H1 (cell line): ENCODE results near the gene SPTLC3. TPM values are rescaled to one million over a fixed set of nuclear protein-coding genes. Genes with fewer than 3 reads are reported as not detected.

Source experiments
- CTCF ChIA-PET: fragments of 300-600 bp; sonication (Branson Sonifier 250); formaldehyde crosslinking; loops from one replicate; lab custom pipeline; 2021; ENCODE audit not compliant: partially characterized antibody; lab: Charles Lee
- POLR2A ChIA-PET: fragments of 300-600 bp; sonication (Branson Sonifier 250); formaldehyde crosslinking; loops from one replicate; lab custom pipeline; 2021; ENCODE audit warnings: inconsistent platforms; ENCODE audit not compliant: partially characterized antibody; lab: Charles Lee
- DNase-seq, 2 experiments: peaks; one replicate each; pipeline versions ENCODE4 v3.0.0 to v3.0.0-alpha.2; 2010 to 2022; ENCODE audit warnings: low spot score in 2 of 2, low read depth in 1 of 2, mixed read lengths in 1 of 2
- FAIRE-seq: peaks from 2 replicates; lab custom pipeline; 2011; peaks lifted over from hg19 to GRCh38; lab: Jason Lieb, UNC
- H2AFZ ChIP-seq: 2 replicates; pipeline ENCODE4 v1.8.1; 2012; ENCODE audit warnings: low read length, inconsistent platforms
- H2AK5ac ChIP-seq: 2 replicates; pipeline ENCODE4 v1.6.1; 2013; ENCODE audit warnings: low read depth, low read length
- H2BK120ac ChIP-seq: replicated peaks from 2 replicates; pipeline ENCODE3; 2013; ENCODE audit warnings: low read depth, low read length, inconsistent platforms
- H2BK12ac ChIP-seq: 2 replicates; pipeline ENCODE4 v1.6.1; 2013; ENCODE audit warnings: low read depth, low read length
- H2BK15ac ChIP-seq: 2 replicates; pipeline ENCODE4 v1.6.1; 2013; ENCODE audit warnings: low read length
- H2BK20ac ChIP-seq: 2 replicates; pipeline ENCODE4 v1.6.1; 2013; ENCODE audit warnings: low read length
- H2BK5ac ChIP-seq: 2 replicates; pipeline ENCODE4 v1.6.1; 2013; ENCODE audit warnings: low read depth, low read length
- H3K14ac ChIP-seq: 2 replicates; pipeline ENCODE4 v1.6.1; 2013; ENCODE audit warnings: inconsistent platforms; ENCODE audit not compliant: insufficient read length
- H3K18ac ChIP-seq: 2 replicates; pipeline ENCODE4 v1.6.1; 2013; ENCODE audit warnings: low read length; ENCODE audit errors: extremely low read depth
- H3K23ac ChIP-seq: 2 replicates; pipeline ENCODE4 v1.6.1; 2013; ENCODE audit warnings: inconsistent platforms; ENCODE audit not compliant: insufficient read length
- H3K23me2 ChIP-seq: 2 replicates; pipeline ENCODE4 v1.6.1; 2013; ENCODE audit warnings: low read depth, low read length
- H3K27ac ChIP-seq: 2 replicates; pipeline ENCODE4 v1.6.1; 2011; ENCODE audit warnings: low read depth, low read length, inconsistent platforms
- H3K27me3 ChIP-seq, 4 experiments: replicated peaks in 1 of 4; 1 replicate in 1 of 4; 2 replicates in 3 of 4; pipeline versions ENCODE4 v1.6.1 to v1.8.1; 2011 to 2013; ENCODE audit warnings: low read length in 3 of 4, mild to moderate bottlenecking in 3 of 4, inconsistent platforms in 2 of 4, mixed read lengths in 2 of 4, moderate library complexity in 1 of 4; ENCODE audit not compliant: control insufficient read depth in 3 of 4, insufficient read depth in 3 of 4; ENCODE audit errors: extremely low read depth in 1 of 4
- H3K36me3 ChIP-seq, 4 experiments: 2 replicates each; pipeline versions ENCODE4 v1.6.1 to v1.8.1; 2011 to 2013; ENCODE audit warnings: mild to moderate bottlenecking in 4 of 4, low read length in 3 of 4, moderate library complexity in 2 of 4, control low read depth in 1 of 4, inconsistent platforms in 1 of 4; ENCODE audit not compliant: insufficient read depth in 4 of 4, control insufficient read depth in 2 of 4
- H3K4ac ChIP-seq: replicated peaks from 2 replicates; pipeline ENCODE3; 2013; ENCODE audit warnings: low read length, low read depth, mixed read lengths, inconsistent platforms; ENCODE audit not compliant: insufficient read length
- H3K4me1 ChIP-seq, 4 experiments: replicated peaks in 1 of 4; 1 replicate in 1 of 4; 2 replicates in 3 of 4; pipeline versions ENCODE4 v1.6.1 to v1.8.1; 2011 to 2013; ENCODE audit warnings: low read length in 3 of 4, inconsistent platforms in 2 of 4, mixed read lengths in 1 of 4; ENCODE audit not compliant: insufficient read depth in 4 of 4, control insufficient read depth in 3 of 4
- H3K4me2 ChIP-seq, 2 experiments: 2 replicates each; pipeline versions ENCODE4 v1.6.1 to v1.8.1; 2011 to 2013; ENCODE audit warnings: low read depth in 2 of 2, low read length in 2 of 2, control low read depth in 1 of 2, inconsistent platforms in 1 of 2, mild to moderate bottlenecking in 1 of 2; ENCODE audit not compliant: insufficient read depth in 1 of 2
- H3K4me3 ChIP-seq, 4 experiments: fragments of 200-600, 300-600 bp in 1 of 4; sonication (generic), shearing (Covaris generic), sonication (Bioruptor Twin) in 1 of 4; 2 replicates each; pipeline versions ENCODE4 v1.5.1 to v1.8.1; 2011 to 2016; ENCODE audit warnings: low read length in 4 of 4, low read depth in 3 of 4, control low read depth in 2 of 4, inconsistent platforms in 2 of 4, mild to moderate bottlenecking in 2 of 4, mixed read lengths in 1 of 4, moderate library complexity in 1 of 4; ENCODE audit not compliant: insufficient read depth in 2 of 4; ENCODE audit errors: extremely low read depth in 1 of 4
- H3K56ac ChIP-seq: replicated peaks from 2 replicates; pipeline ENCODE3; 2013; ENCODE audit warnings: low read depth, mild to moderate bottlenecking, mixed read lengths, low read length, inconsistent platforms; ENCODE audit not compliant: insufficient read length
- H3K79me1 ChIP-seq: 2 replicates; pipeline ENCODE4 v1.6.1; 2013; ENCODE audit warnings: low read depth, low read length, control low read depth
- H3K79me2 ChIP-seq, 2 experiments: 2 replicates each; pipeline versions ENCODE4 v1.6.1 to v1.8.1; 2012 to 2013; ENCODE audit warnings: low read length in 2 of 2, mild to moderate bottlenecking in 2 of 2, inconsistent platforms in 1 of 2; ENCODE audit not compliant: insufficient read depth in 2 of 2, control insufficient read depth in 1 of 2
- H3K9ac ChIP-seq, 4 experiments: replicated peaks in 1 of 4; 1 replicate in 1 of 4; 2 replicates in 3 of 4; pipeline versions ENCODE4 v1.6.1 to v1.8.1; 2011 to 2013; ENCODE audit warnings: low read depth in 3 of 4, low read length in 3 of 4, control low read depth in 2 of 4, mild to moderate bottlenecking in 2 of 4, moderate library complexity in 2 of 4, inconsistent platforms in 1 of 4; ENCODE audit errors: extremely low read depth in 1 of 4
- H3K9me3 ChIP-seq, 2 experiments: 2 replicates each; pipeline versions ENCODE4 v1.6.1 to v1.8.1; 2012 to 2013; ENCODE audit warnings: mild to moderate bottlenecking in 2 of 2, moderate library complexity in 2 of 2, control low read depth in 1 of 2, inconsistent platforms in 1 of 2, low read depth in 1 of 2, low read length in 1 of 2, mixed read lengths in 1 of 2; ENCODE audit not compliant: insufficient read depth in 2 of 2
- H4K20me1 ChIP-seq, 2 experiments: replicated peaks in 1 of 2; 2 replicates each; pipeline versions ENCODE3 to v1.8.1; 2011 to 2013; ENCODE audit warnings: inconsistent platforms in 2 of 2, low read length in 2 of 2, mild to moderate bottlenecking in 1 of 2; ENCODE audit not compliant: insufficient read depth in 2 of 2, control insufficient read depth in 1 of 2
- H4K5ac ChIP-seq: 2 replicates; pipeline ENCODE4 v1.6.1; 2013; ENCODE audit warnings: low read length, low read depth, mixed read lengths, inconsistent platforms; ENCODE audit not compliant: insufficient read length
- H4K8ac ChIP-seq: 2 replicates; pipeline ENCODE4 v1.8.0; 2013; ENCODE audit warnings: mild to moderate bottlenecking, moderate library complexity, low read length, inconsistent platforms; ENCODE audit not compliant: insufficient read depth; ENCODE audit errors: extremely low read depth
- H4K91ac ChIP-seq: replicated peaks from 2 replicates; pipeline ENCODE3; 2013; ENCODE audit warnings: low read length, mixed read lengths, inconsistent platforms; ENCODE audit not compliant: insufficient read length
- PHF8 ChIP-seq: fragments of 200-600 bp; sonication (generic); conservative IDR thresholded peaks from 2 replicates; pipeline ENCODE4 v1.7.1; 2012; ENCODE audit warnings: low read depth, mild to moderate bottlenecking, inconsistent platforms, low read length, moderate library complexity
- SRF ChIP-seq: IDR thresholded peaks from 2 replicates; pipeline ENCODE4 v1.6.1; 2011; ENCODE audit warnings: mild to moderate bottlenecking, low read depth, low read length, moderate library complexity
- WGBS, 2 experiments: shearing (Covaris generic) in 1 of 2; methylation state at CpG; one replicate each; pipeline versions ENCODE4 v1.1.6 to v1.1.7; 2013 to 2015; ENCODE audit warnings: low lambda C conversion rate in 2 of 2, mixed read lengths in 2 of 2, inconsistent platforms in 1 of 2, low coverage in 1 of 2, missing lambda C conversion rate in 1 of 2; ENCODE audit not compliant: insufficient replicate concordance in 2 of 2, insufficient coverage in 1 of 2, insufficient read length in 1 of 2; ENCODE audit errors: extremely low coverage in 1 of 2, missing lambda C conversion rate in 1 of 2; 5-methylcytosine and 5-hydroxymethylcytosine counted together
- polyA plus RNA-seq, 7 experiments: library from polyadenylated mRNA; depleted of rRNA in 3 of 7; stranded (reverse) in 5 of 7; unstranded in 2 of 7; fragments of >200 nt in 5 of 7; fragments of 200-250 nt in 2 of 7; gene quantifications; 1 replicate in 5 of 7; 2 replicates in 1 of 7; 4 replicates in 1 of 7; pipeline versions ENCODE4 v1.2.1 to v1.2.3, GENCODE V29; 2011 to 2013; ENCODE audit warnings: missing spikeins in 2 of 7, mixed read lengths in 2 of 7
- total RNA-seq: library from RNA; stranded (reverse); fragmentation: NEBNext Ultra II Directional; extraction: Animal tissue kit (Norgen Biotek cat#: 25700); gene quantifications from 2 replicates; pipeline ENCODE4 v1.2.1, GENCODE V29; 2021

SPTLC3 gene
- total and polyA plus RNA-seq, 2 of the 8 experiments (the other 6 are each of a cell fraction or from before 2014, with no cell fraction given) = 0.23 to 0.82 TPM

- no peak overlapping the region for H2BK12ac ChIP-seq
- CTCF ChIA-PET = interaction anchor here (0.6 to 1.0 kb wide), 3 partner anchors 10 to 171 kb away, joined by 3 read pairs; no protein-coding TSS in a partner anchor
These were observed 133.4 kb downstream of the SPTLC3 start for GRCh38 chr20:13142143-13142542.

More at GRCh38 chr20:13142143-13142542, 133.4 kb downstream of the SPTLC3 start:
- Histone ChIP-seq H3K4me1 (no peaks in the 10 kb centered on the region; a peak in 1 of 7 replicates), H3K14ac (no peak overlapping the region), H2AK5ac (no peak overlapping the region), H3K27me3 (no peaks in the 10 kb centered on the region), H3K79me1 (no peaks in the 10 kb centered on the region), H3K18ac (no peak overlapping the region), H4K20me1 (no peaks in the 10 kb centered on the region), H3K9me3 (no peaks in the 10 kb centered on the region), H2BK15ac (no peak overlapping the region), H3K23ac (no peak overlapping the region), H3K4me3 (no peak overlapping the region), H3K23me2 (no peaks in the 10 kb centered on the region), H3K4ac (no peak overlapping the region), H4K5ac (no peak overlapping the region), H3K27ac (no peak overlapping the region), H4K8ac (no peak overlapping the region), H4K91ac (no peak overlapping the region), H2BK5ac (no peak overlapping the region), H3K56ac (no peak overlapping the region), H2AFZ (no peak overlapping the region), H3K36me3 (no peaks in the 10 kb centered on the region), H3K79me2 (no peaks in the 10 kb centered on the region), H2BK20ac (no peak overlapping the region), H3K9ac (no peak overlapping the region), H2BK120ac (no peak overlapping the region), H3K4me2 (no peak overlapping the region)
- TF ChIP-seq PHF8 (no peak), SRF (no peak)
- POLR2A ChIA-PET = no interaction called here
- DNase-seq = no peak
- WGBS, 2 experiments = 88% methylated on average over 1 of the region's 1 CpG; no CpG with 5 or more reads in 1 of the 2 experiments
- FAIRE-seq = no peak
